Stimulated activated CD4-positive, alpha-beta T cell treated with anti-CD3 and anti-CD28 coated beads, TNF-alpha, amount 100 ng/mL, for 1 hour (primary cell): ENCODE results near the gene SGCD.

Source experiments
- DNase-seq, 3 donors: peaks; one replicate each; pipeline ENCODE4 v3.0.0-alpha.2; 2020; ENCODE audit warnings: low read depth in 3 of 3, low spot score in 1 of 3

Gene SGCD

GRCh38 chr5:156361436-156362109 is 34.6 kb downstream of the SGCD start:
- no peak for DNase-seq

DNA sequence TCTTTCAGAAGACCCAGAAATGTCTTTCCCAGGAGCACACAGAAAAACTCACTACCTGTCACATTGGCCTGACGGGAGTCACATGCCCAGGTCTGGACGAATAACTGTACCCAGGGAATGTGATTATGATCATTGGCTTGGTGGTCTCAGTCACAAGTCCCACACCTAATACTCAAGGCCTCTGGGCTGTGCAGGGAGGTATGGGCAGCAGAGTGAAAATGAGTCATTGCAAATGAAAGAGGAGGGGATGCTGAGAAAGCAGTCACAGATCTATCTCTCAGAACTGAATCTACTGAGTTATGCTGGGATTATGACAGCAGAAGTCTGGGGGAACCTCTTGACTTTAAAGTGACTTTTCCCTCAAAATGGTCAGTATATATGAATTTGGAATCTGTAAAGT is 36.9 kb downstream of the SGCD start:
- no peak for DNase-seq

DNA sequence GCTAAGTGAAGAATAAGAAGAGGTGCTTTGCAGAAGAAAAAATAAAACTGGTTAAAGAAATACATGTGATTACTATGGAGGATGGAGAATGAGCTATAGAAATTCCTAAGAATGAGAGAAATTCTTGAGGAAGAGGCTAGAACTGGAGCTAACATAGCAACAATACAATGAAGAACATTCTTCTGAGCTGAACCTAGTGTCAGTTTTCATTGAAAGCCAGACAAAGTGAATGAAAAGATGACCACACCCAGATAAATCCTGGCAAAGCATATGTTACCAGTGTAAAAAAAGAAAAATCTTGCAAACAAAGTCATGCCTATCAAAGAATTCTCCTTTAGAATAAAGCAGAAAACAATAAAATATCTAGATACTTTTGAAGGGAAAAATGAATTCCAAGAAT is 39.6 kb downstream of the SGCD start:
- no peak for DNase-seq

- no peak for DNase-seq
Observed at GRCh38 chr5:156367597-156367996, 40.6 kb downstream of the SGCD start.

DNA sequence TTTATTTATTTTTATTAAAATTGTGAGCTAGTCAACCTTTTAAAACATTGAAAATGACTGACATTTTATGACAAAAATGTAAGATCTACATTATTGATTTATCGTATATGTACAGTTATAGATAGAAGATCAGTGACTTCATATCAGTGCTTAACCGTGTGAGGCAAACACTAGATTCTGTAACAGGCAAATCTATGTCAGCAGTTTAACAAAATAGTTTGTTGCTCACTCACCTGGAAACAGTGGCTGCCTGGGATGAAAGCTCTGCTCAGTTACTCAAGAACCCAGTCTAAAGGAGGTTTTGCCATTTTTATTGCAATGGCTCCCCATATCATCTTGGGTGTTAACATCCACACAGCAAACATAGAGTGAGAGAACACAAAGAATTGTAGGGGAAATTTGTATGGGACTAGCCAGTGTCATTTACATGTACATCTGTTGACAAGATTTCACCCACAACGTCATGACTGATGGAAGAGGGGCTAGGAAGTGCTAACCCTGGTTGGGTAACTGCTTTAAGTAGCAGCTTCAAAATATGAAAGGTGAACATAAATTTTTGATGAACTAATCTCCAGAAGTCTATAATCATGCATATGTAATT is 49.0 kb downstream of the SGCD start:
- no peak for DNase-seq

GRCh38 chr5:156376751-156377150 is 49.8 kb downstream of the SGCD start:
- no peak for DNase-seq

- no peak for DNase-seq
Observed at GRCh38 chr5:156378159-156378558, 51.2 kb downstream of the SGCD start.

GRCh38 chr5:156379206-156379605 is 52.2 kb downstream of the SGCD start:
- DNase-seq: no peak

GRCh38 chr5:156380848-156381247 is 53.9 kb downstream of the SGCD start:
- DNase-seq: no peak

DNA sequence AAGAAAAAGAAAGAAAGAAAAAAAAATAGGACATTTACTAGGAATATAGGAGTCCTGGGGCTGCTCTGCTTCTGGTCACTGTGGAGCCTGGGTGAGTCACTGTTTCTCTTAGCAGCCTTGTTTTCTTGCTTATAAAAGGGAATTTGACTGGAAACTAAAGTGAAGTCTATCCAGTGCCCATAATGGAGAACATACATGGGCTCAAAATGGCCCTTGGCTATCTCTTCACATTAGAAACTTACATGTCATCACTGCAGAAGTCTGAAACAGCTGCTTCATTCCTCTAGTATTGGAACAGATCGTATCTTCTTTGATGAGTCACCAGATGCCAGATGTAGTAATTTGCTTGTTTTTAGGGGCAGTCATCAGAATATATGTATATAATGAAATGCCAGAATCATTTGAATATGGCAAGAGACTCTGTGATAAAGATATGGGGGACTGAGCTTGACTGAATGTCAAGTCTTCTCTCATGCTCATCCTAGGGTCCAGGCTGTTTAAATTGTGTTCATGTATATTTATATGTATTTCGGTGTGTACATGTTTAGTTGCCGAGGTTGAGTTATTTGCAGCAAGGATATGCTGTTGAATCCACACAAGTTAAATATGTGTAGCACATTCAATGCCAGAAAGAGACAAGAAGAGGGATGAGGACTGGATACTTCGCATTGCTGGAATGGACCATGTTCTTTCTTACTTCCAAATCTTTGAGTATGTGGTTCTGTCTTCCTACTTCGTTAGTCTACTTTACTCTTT is 56.7 kb downstream of the SGCD start:
- no peak for DNase-seq

DNA sequence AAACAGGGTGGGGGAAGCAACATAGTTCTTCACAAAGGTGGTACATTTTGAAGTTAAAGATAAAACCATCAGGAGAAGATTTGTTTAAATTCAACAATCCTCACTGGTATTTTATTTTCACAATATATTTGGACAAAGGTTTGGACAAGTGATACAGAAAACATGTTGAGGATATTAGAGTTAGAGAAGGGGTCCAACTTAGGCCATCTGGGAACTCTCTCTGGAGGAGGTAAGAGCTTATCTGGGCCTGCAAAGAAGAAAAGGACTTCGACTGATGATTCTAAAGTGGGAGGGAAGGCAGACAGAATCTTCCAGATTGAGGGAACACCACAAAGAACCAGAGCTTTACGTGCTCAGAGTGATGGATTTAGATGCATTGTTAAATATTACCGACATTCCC is 58.5 kb downstream of the SGCD start:
- no peak for DNase-seq

DNA sequence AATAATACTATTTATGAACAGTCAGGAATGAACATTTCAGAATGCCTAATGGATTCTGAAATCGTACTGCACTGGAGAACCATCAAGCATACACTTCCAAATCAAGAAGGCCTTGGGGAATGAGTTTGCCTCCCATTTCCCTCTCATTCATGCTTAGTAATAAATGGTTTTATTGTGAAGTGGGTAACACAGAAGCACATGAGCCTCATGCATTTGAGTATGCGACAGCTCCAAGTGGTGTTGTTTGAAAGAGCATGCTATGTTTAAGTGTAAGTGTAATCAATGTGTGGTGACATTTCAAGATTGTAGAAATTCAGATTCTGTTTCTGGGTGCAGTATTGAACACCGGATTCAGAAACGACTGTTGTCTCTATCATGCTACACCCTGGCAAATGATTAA is 60.0 kb downstream of the SGCD start:
- no peak for DNase-seq

- DNase-seq: no peak
Observed at GRCh38 chr5:156387391-156387790, 60.4 kb downstream of the SGCD start.

- no peak for DNase-seq
Observed at GRCh38 chr5:156388233-156388632, 61.3 kb downstream of the SGCD start.

DNA sequence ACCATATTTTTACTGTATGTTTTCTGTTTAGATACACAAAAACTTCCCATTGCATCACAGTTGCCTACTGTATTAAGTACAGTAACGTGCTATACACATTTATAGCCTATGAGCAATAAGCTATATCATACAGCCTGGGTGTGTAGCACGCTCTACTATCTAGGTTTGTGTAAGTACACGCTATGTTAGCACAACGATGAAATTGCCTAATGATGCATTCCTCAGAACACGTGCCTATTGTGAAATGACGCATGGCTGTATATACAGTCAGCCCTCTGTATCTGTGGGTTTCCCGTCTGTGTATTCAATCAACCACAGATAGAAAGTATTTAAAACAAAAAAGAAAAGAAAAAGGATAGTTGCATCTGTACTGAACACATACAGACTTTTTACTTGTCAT is 64.2 kb downstream of the SGCD start:
- no peak for DNase-seq

DNA sequence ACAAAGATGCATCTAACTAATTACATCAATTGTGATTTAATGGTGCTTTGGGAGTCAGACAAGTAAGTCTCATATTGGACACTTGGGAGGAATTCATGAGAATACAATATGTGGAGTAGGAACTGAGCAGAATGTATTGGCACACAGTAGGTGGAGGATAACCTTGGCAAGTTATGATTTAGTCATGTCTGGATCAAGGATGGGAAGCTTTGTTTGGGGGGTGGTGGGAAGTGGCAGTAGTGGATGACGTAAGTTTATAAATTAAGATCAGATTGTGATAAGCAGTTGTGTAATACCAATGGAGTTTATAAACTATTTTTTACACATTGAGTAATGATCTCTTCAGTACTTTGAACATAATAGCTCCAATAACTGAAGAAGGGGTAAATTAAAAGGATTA is 67.0 kb downstream of the SGCD start:
- no peak for DNase-seq

GRCh38 chr5:156394642-156395305 is 67.8 kb downstream of the SGCD start:
- no peak for DNase-seq

GRCh38 chr5:156395306-156395675 is 68.3 kb downstream of the SGCD start:
- DNase-seq: no peak

GRCh38 chr5:156396063-156396829 is 69.3 kb downstream of the SGCD start:
- DNase-seq: no peak

GRCh38 chr5:156396830-156397081 is 69.8 kb downstream of the SGCD start:
- no peak for DNase-seq

- DNase-seq: no peak
Observed at GRCh38 chr5:156399323-156399722, 72.4 kb downstream of the SGCD start.
